ENCODE measurements around the gene FCAMR.

GRCh38 chr1:207017615-207018559, 47.6 kb upstream of the FCAMR start:
- no peak for TF ChIP-seq CTCF (IDR thresholded peaks at IDR 0.05; ENCODE audit: low read depth, low read length)
- TF ChIP-seq EZH2phosphoT487 (IDR thresholded peaks at IDR 0.05; ENCODE audit: low read depth) = no peak
